GM18498 (cell line): ENCODE data around the gene HEXIM2.

Experiments
- ATAC-seq: cut with Tn5 transposase; IDR thresholded peaks from one replicate; pipeline ENCODE4 v1.9.1; 2021; ENCODE audit warnings: mild to moderate bottlenecking, moderate library complexity; ENCODE audit not compliant: unreplicated experiment

Gene HEXIM2

DNA sequence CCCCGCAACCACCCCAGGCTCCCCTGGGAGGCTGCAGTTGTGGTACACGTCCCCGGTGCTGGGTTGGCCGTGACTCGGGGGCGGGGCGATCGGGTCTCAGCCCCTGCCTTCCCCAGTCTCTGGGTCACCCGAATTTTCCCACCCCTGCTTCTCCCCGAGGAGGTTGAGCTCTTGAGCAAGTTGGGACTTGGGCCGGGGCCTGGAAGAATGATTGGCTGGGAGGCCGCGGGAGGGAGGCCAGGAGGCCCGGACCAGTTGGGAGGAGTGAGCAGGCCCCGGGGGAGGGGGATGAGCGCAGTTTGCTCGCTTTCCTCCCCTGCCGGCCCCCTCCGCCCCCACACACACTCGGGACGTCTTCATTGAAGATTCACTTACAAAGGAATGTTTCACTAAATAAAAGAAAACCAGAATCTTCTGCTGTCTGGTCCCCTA lies 17.9 kb upstream of the HEXIM2 start:
- no peak for ATAC-seq

DNA sequence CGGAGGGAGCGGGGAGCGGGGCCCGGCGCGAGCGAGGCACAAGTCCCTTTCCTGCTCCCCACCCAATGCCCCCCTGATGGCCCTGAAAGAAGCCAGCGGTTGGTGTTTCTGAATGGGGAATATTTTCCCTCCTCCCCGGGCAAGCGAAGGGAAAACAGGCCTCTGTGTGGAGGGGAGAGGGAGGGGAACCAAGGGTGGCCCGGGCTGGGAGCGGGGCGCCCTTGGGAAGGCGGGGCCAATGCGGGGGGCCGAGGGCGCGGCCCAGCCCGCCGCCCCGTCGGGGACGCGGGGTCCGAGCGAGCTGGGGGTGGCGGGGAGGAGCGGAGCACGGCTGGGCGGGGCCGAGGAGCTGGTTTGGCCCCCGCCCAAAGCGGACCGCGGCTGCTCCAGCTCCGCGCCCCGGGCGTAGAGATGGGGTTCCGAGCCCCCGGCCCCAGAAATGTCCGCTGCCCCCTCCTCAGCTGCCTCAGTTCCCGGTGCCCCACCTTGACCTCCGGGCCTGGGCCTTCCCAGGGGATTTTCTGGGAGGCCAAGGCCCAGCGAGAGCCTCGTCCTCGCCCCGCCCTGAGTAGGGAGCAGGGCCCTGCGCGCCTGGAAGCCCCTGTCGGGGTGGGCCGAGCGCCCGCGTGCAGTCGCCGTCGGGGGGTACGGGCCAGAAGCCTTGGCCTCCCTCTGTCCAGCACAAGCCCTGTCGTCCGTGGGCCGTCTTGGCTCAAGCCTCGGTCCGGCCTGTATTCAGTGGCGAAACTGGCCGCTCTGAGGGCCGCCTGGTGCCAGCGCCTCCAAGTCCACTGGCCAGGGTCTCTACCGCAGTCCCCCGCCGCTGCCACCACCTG lies 17.3 kb upstream of the HEXIM2 start:
- no peak for ATAC-seq

DNA sequence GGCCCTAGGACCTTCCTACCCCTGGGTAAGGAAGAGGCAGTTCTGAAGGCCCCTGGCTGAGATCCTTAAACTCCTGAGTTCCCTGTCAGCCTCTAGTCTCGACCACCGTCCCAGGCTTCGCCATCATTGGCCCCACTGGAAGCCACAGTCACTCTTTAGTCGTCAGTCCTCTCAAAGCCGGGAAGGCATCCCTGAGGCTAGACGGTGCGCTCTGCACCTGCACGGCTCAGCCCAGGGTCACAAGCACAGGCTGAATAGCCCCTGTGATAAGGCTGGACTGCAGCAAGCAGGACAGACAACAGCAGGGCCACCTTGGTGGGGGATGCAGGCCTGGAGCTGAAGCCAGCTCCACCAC lies 16.7 kb upstream of the HEXIM2 start:
- ATAC-seq, result no peak

DNA sequence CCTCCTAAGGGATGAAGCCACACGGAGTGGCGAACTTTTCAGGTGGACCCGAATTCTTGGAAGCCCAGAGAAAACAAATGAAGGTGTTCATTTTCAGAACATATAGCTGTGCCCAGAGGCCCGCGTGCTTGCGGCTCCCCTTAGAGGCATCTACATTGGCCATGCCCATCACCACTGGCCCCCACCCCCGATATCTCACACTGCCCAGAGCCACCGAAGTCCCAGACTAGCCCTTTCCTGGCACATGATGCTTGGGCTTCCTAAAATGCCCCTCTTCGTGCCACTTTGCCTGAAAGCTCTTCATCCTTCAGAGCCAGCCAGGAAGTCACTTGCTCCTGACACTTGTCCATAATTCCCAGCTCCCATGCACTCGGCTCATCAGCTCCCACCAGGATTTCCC lies 15.5 kb upstream of the HEXIM2 start:
- ATAC-seq, result no peak

DNA sequence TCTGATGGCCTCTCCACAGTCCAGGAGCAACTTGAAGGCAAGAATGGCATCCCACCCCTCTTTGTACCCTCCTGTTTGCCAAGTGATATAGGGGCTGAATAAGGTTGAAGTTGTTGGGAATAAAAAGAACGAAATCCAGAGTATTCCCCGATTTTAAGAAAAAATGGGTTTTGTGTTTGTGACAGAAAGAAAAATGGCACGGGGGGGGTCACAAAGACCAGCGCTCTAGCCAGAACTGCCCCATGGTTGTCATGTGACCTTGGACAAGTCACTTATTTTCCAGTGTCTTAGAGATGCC lies 15.1 kb upstream of the HEXIM2 start:
- no peak for ATAC-seq

GRCh38 chr17:45146890-45147580 lies 14.6 kb upstream of the HEXIM2 start:
- ATAC-seq, result no peak

- ATAC-seq, result no peak
Measured at GRCh38 chr17:45147581-45148182, 14.0 kb upstream of the HEXIM2 start.

GRCh38 chr17:45148183-45149036 lies 13.3 kb upstream of the HEXIM2 start, which contains the start of gene HEXIM1:
Gene HEXIM1 (plus strand): TSS chr17:45148475. CDS start chr17:45149191, 716 bp downstream.
- ATAC-seq, result peak; percentile 69

- peak; percentile 31 for ATAC-seq
Measured at GRCh38 chr17:45149037-45149668, 12.5 kb upstream of the HEXIM2 start.

DNA sequence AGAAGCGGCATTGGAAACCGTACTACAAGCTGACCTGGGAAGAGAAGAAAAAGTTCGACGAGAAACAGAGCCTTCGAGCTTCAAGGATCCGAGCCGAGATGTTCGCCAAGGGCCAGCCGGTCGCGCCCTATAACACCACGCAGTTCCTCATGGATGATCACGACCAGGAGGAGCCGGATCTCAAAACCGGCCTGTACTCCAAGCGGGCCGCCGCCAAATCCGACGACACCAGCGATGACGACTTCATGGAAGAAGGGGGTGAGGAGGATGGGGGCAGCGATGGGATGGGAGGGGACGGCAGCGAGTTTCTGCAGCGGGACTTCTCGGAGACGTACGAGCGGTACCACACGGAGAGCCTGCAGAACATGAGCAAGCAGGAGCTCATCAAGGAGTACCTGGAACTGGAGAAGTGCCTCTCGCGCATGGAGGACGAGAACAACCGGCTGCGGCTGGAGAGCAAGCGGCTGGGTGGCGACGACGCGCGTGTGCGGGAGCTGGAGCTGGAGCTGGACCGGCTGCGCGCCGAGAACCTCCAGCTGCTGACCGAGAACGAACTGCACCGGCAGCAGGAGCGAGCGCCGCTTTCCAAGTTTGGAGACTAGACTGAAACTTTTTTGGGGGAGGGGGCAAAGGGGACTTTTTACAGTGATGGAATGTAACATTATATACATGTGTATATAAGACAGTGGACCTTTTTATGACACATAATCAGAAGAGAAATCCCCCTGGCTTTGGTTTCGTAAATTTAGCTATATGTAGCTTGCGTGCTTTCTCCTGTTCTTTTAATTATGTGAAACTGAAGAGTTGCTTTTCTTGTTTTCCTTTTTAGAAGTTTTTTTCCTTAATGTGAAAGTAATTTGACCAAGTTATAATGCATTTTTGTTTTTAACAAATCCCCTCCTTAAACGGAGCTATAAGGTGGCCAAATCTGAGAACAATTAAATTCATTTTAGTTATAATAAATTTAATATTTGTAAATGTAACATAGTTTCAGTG lies 11.7 kb upstream of the HEXIM2 start:
- no peak for ATAC-seq

GRCh38 chr17:45150911-45151809 lies 10.5 kb upstream of the HEXIM2 start:
- no peak for ATAC-seq

DNA sequence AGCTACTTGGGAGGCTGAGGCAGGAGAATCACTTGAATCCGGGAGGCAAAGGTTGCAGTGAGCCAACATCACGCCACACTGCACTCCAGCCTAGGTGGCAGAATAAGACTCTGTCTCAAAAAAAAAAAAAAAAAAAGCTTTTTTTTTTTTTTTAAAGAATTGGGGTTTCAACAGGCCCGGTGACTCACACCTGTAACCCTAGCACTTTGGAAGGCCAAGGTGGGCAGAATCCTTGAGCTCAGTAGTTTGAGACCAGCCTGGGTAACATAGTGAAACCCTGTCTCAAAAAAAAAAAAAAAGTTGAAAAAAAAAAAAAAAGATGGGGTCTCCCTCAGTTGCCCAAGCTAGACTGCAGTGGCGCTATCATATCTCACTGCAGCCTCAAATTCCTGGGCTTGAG lies 6.6 kb upstream of the HEXIM2 start:
- no peak for ATAC-seq

- ATAC-seq, result no peak
Measured at GRCh38 chr17:45155483-45155882, 6.2 kb upstream of the HEXIM2 start.

DNA sequence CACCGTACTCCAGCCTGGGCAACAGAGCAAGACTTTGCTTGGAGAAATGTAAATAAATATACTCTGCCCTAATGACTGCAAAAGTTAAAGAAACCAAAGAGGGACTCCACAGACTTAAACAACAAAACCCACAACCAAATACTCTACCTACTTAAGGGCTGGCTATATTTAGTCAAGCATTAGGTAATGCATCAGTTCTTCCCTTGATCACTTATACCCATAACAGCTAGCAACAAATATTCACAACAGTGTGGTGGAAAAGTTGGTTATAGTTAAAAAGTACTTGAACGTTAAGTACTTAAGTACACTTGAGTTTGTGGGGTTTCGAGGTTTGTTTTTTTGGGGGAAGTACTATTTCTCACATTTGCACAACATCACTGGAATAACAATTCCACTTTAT lies 5.4 kb upstream of the HEXIM2 start:
- no peak for ATAC-seq

DNA sequence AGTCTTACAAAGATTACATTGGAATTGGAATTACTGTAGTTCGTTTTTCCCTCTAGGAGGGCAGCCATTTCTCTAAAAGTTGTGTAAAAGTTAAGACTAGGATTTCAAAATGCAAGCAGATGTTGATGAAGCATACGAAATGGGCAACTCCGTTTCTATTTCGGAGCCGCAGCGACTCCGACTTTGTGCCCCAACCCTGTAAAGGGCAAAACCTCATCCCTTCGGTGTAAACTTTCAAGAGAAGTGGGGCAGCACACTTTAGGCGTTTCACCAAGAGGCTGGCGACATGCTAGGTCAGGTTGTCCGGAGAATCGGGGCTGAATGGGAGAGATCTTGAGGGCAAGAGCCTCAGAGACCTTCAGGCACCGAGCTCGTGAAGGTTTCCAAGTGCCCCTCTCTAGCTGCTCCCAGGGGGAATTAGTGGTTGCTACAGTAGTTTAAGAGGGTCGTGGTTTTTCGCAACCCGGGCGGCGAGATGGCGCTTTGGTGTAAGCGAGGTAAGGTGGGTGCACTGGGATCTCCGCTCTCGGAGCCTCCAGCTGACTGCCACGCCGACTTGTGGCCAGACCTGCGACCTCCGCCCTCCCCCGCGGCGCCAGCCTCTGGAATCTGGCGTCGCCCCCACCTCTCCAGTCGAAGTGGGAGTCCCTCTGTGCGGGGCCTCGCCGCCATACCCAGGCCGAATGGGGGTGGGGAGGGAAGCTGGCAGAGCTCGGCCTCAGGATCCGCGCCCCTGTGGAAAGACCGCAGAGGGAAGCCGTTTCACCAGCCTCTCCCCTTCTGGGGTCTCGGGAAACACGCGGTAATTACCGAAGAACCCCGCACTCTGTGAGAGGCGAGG lies 1.0 kb upstream of the HEXIM2 start:
- peak; percentile 25 for ATAC-seq

GRCh38 chr17:45162025-45162687 lies 481 bp downstream of the HEXIM2 start:
- no peak for ATAC-seq

DNA sequence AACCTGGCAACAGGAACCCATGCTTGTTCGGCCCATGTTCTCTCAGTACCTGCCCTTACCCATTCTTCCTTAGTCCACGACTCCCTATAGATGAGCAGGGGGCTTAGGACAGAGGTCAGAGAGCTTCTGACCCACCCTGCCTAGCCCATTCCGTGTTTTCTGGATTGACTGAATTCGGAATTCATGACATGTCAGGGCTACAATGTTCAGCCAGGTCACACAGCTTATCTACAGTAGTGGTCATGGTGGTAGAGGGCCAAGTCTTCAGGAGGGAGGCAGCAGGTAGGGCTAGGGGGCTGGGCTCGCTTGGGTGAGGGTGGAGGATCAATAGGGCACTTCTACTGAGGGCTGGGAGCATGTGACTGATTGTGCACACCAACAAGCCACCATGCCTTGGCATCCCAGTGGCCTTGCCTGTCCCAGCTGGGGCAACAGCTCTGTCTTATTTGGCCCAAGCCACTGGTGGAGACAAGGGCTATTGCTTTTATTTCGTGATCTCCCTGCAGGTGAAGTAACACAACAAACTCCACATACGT lies 3.1 kb downstream of the HEXIM2 start:
- no peak for ATAC-seq
